CD4-positive, alpha-beta T cell treated with Interleukin-17A for 4 hours (primary cell): Measurements from ENCODE around the gene GALK1.
"Not testable (repeated sequence)": the region's sequence is repeated elsewhere in the genome, so short reads cannot be mapped to it uniquely, and the experiment has no call there.

Source experiments
- DNase-seq: peaks from one replicate; pipeline ENCODE4 v3.0.0-alpha.2; 2020; ENCODE audit warnings: mixed read lengths

GALK1 gene

GRCh38 chr17:75763613-75764416 is 1.2 kb downstream of the GALK1 start:
- DNase-seq, result no peak

GRCh38 chr17:75763269-75763607 is 1.8 kb downstream of the GALK1 start:
- no peak for DNase-seq

- DNase-seq, result no peak
Measured at GRCh38 chr17:75762513-75763268, 2.3 kb downstream of the GALK1 start.

GRCh38 chr17:75759978-75760640 is 4.9 kb downstream of the GALK1 start:
- not testable (repeated sequence) for DNase-seq

- no peak for DNase-seq
Measured at GRCh38 chr17:75759457-75759856, 5.5 kb downstream of the GALK1 start.

GRCh38 chr17:75758131-75758905 is 6.7 kb downstream of the GALK1 start:
- no peak for DNase-seq

- DNase-seq, result no peak
Measured at GRCh38 chr17:75757086-75757681, 7.8 kb downstream of the GALK1 start.

GRCh38 chr17:75756451-75757085 is 8.4 kb downstream of the GALK1 start:
- no peak for DNase-seq

GRCh38 chr17:75755990-75756389 is 9.0 kb downstream of the GALK1 start:
- DNase-seq, result no peak

GRCh38 chr17:75755205-75755901 is 9.6 kb downstream of the GALK1 start:
- no peak for DNase-seq

GRCh38 chr17:75754378-75755204 is 10.4 kb downstream of the GALK1 start:
- no peak for DNase-seq

GRCh38 chr17:75753514-75754377 is 11.2 kb downstream of the GALK1 start:
- peak; percentile 84 for DNase-seq

- DNase-seq, result no peak
Measured at GRCh38 chr17:75752802-75753513, 12.0 kb downstream of the GALK1 start.

- no peak for DNase-seq
Measured at GRCh38 chr17:75752405-75752709, 12.6 kb downstream of the GALK1 start.

- DNase-seq, result no peak
Measured at GRCh38 chr17:75751676-75752404, 13.2 kb downstream of the GALK1 start.

- no peak for DNase-seq
Measured at GRCh38 chr17:75750661-75751423, 14.2 kb downstream of the GALK1 start.
